ENCODE measurements around the gene PERM1.
"Not testable (repeated sequence)": the region's sequence is repeated elsewhere in the genome, so short reads cannot be mapped to it uniquely, and the experiment has no call there.

PERM1 gene

GRCh38 chr1:963301-963651, 18.6 kb downstream of the PERM1 start:
- DNase-seq: no peak

- no peak for DNase-seq
Observed at GRCh38 chr1:962381-963300, 19.3 kb downstream of the PERM1 start.

- no peak for DNase-seq
Observed at GRCh38 chr1:961132-961669, 20.7 kb downstream of the PERM1 start.

- DNase-seq: no peak
Observed at GRCh38 chr1:960363-961131, 21.3 kb downstream of the PERM1 start, which contains the start of gene KLHL17. Gene KLHL17, plus strand, starts transcription at chr1:960584. Its CDS starts 110 bp downstream, at chr1:960694.

GRCh38 chr1:959731-960362, 22.0 kb downstream of the PERM1 start:
- no peak for DNase-seq

- no peak for DNase-seq
Observed at GRCh38 chr1:958823-959730, 22.8 kb downstream of the PERM1 start, which contains the start of gene NOC2L. Gene NOC2L, minus strand, starts transcription at chr1:959256. Its CDS starts 16 bp downstream, at chr1:959240.

GRCh38 chr1:956636-957035, 25.3 kb downstream of the PERM1 start:
- DNase-seq: no peak

- DNase-seq: no peak
Observed at GRCh38 chr1:955474-955873, 26.4 kb downstream of the PERM1 start.

- DNase-seq: no peak
Observed at GRCh38 chr1:954927-955326, 27.0 kb downstream of the PERM1 start.

GRCh38 chr1:953524-954320, 28.2 kb downstream of the PERM1 start:
- DNase-seq: no peak

- DNase-seq: no peak
Observed at GRCh38 chr1:952603-953002, 29.3 kb downstream of the PERM1 start.

GRCh38 chr1:952201-952600, 29.7 kb downstream of the PERM1 start:
- no peak for DNase-seq

- DNase-seq: no peak
Observed at GRCh38 chr1:951364-951763, 30.5 kb downstream of the PERM1 start.

GRCh38 chr1:950881-951280, 31.0 kb downstream of the PERM1 start:
- no peak for DNase-seq

- no peak for DNase-seq
Observed at GRCh38 chr1:950268-950667, 31.6 kb downstream of the PERM1 start.

GRCh38 chr1:947958-948357, 33.9 kb downstream of the PERM1 start:
- no peak for DNase-seq

- not testable (repeated sequence) for DNase-seq
Observed at GRCh38 chr1:946811-947210, 35.1 kb downstream of the PERM1 start.

GRCh38 chr1:945688-946556, 36.0 kb downstream of the PERM1 start:
- DNase-seq: no peak

- DNase-seq: no peak
Observed at GRCh38 chr1:944341-945325, 37.3 kb downstream of the PERM1 start.
